HG03521 (cell line): ENCODE results near the gene APAF1.

Source experiments
- ATAC-seq: cut with Tn5 transposase; IDR thresholded peaks from one replicate; pipeline ENCODE4 v1.9.1; 2021; ENCODE audit warnings: mild to moderate bottlenecking, moderate library complexity; ENCODE audit not compliant: unreplicated experiment

Gene APAF1

DNA sequence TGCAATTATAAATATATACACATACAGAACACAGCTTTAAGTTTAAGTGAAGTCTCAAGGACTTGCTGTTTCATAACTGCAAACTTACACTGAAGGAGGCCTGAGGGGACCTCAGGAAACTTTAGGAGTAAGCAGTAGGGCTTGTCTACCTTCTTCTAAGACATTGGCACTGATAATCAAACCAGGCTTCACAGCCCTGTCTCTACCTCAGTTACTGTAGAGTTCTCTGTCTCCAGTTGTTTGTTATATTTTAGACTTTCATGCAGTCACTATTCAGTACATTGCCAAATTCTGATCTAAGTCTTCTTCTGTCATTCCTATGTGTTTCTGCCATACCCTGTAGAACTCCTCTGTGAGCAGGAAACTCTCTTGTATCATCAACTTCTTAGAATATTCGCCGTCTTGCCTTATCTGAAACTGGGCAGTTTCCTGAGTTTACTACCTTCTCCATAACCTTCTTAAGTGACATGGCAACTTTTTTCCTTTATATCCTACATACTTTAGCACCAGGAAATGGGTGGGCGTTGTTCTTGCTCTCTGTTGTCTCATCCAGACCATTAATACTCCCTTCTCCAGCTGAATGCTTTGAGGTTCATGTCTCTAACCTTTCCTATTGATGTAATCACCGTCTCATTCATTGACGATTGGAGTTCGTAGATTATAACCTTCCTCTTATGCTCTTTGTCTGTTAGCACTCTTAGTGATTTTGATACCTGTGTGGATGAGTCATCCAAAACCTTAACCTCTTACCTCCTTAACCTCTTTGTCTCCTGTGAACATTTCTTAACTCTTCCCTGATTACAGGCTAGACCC, 11.4 kb downstream of the APAF1 start:
- no peak for ATAC-seq

GRCh38 chr12:98660521-98660920, 15.4 kb downstream of the APAF1 start:
- ATAC-seq, result no peak

DNA sequence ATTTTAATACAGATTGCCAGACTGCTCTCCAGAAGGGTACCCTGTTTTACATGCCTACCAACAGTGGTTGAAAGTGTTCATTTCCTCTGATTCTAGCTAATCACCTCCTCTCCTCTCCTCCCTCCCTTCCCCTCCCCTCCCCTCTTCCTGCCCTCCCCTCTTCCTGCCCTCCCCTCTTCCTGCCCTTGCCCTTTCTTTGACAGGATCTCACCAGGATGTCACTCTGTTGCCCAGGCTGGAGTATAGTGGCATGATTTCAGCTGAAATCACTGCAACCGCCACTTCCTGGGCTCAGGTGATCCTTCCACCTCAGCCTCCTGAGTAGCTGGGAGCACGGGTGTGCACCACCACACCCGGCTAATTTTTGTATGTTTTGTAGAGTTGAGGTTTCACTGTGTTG, 24.7 kb downstream of the APAF1 start:
- ATAC-seq, result no peak

DNA sequence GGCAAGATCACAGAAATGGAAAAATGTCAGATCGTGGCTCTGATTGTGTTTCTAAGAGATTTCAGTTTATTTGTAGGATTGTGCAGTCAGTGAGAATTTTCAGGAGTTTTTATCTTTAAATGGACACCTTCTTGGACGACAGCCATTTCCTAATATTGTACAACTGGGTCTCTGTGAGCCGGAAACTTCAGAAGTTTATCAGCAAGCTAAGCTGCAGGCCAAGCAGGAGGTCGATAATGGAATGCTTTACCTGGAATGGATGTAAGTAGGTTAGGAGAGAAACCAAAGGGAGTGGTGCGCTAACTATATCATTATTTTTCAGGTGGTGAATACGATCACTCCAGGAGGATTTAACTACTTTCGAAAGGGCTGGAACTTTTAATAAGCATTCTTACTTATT, 26.4 kb downstream of the APAF1 start:
- ATAC-seq, result no peak

DNA sequence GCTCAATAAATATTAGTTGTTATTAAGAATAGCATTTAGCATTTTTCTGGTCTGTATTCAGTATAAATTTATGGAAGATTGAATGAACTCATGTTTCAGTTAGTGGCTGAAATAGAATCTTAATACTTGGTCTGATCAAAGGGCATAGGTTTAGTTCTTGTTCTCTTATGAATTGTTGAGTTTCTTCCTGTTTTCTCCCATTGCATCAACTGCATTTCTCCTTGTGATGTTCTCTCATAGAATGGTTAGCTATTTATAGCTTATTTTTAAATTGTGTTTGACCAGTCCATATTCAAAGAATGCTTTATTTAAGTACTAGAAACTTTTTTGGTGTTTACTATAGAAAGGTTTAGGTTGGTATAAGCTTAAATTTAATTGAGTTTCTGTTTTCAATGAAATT, 29.8 kb downstream of the APAF1 start:
- no peak for ATAC-seq

GRCh38 chr12:98678236-98678945, 33.3 kb downstream of the APAF1 start:
- ATAC-seq, result no peak

DNA sequence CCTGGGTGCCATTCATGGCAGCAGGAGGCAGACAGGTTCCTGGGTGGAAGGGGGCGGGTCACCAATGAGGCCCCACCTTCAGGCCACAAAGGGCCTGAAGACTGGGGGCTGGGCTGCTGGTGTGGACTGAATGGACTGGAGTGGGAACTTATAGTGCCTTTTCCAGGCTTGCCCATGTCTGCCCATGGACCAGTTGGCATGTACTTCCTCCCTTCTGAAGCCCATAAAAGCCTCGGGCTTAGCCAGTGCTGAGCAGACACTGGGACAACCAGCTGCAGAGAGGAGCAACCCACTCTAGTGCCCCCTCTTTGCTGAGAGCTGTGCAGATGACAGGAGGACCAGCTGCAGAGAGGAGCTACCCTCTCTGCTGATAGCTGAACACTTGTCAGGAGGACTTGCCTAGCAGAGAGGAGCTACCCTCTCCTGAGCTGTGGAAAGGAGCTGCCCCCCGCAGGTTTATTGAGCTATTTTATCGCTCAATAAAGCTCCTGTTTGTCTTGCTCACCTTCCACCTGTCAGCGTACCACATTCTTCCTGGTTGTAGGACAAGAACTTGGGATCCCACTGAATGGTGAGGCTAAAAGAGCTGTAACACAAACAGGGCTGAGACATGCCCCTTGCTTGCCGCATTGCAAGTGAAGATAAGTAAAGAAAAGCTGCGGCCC, 34.0 kb downstream of the APAF1 start:
- no peak for ATAC-seq

DNA sequence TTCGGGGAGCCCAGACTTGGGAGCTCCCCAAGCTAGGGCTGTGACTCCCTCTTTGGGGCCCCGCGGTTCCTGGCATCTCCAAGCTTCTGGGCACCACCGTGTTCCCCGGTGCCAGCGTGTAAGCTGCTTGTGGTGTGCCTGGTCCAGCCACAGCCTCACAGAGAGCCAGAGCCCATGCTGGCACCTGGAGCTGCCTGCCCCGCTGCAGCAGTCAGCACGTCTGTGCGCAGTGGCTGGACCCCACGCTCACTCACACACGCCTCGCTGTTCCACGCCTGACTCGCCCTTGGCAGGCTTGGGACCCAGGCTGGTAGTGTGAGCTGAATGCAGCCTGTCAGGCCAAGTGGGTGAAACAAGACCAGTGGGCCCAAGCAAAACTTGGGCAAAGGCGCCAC, 34.5 kb downstream of the APAF1 start:
- ATAC-seq, result no peak

GRCh38 chr12:98684199-98684598, 39.1 kb downstream of the APAF1 start:
- ATAC-seq, result no peak

GRCh38 chr12:98686603-98687002, 41.5 kb downstream of the APAF1 start:
- ATAC-seq, result no peak

DNA sequence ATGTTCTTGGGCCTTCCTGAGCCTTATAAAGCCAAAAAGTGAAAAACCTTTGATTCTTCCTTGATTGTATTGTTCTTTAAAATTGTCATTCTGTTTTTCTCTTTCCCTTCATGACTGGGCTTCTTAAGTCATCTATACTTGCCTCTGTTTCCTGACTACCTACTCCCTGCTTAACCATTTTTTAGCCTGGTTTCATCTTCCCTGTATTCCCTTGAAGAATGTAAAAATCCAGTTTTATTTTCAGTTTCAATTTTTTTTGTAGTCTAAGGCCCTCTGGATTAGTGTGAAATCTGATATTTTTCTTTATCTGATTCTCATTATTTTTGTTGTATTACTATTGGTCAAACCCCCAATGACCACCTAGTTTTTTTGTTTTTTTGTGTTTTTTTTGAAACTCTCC, 46.3 kb downstream of the APAF1 start:
- ATAC-seq, result no peak

- no peak for ATAC-seq
Measured at GRCh38 chr12:98696036-98696646, 51.1 kb downstream of the APAF1 start.

GRCh38 chr12:98697209-98697608, 52.1 kb downstream of the APAF1 start:
- ATAC-seq, result no peak

- ATAC-seq, result peak; percentile 84
Measured at GRCh38 chr12:98698603-98699463, 53.7 kb downstream of the APAF1 start.

DNA sequence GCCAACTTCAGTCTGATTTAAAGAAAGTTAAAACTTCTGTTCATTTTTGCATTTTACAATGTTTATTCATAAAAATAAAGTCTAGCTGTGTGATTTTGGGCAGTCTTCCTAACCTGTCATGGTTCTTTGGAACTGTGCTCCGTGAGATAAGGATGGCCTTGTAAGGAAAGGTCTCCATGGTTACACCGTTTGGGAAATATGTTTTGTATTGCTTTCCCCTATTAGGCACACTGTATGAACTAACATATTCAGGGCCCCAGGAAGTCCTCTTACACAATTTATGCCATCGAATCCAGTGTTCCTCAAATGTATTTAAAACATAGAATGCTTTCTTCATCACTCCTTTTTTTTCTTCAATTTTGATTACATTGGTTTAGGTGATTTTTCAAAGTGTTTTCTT, 54.5 kb downstream of the APAF1 start:
- no peak for ATAC-seq

DNA sequence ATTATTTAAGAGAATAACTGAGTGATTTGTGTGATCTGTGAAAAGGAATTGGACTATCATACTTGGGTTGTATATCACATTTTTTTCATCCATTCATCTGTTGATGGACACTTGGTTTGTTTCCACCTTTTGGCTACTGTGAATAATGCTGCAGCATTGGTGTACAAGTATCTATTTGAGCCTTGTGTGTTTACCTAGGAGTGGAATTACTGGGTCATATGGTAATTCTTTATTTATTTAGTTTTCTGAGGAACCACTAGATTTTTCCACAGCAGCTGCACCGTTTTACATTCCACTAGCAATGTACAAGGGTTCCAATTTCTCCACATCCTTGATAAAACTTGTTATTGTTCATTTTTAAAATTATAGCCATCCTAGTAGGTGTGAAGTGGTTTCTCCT, 56.1 kb downstream of the APAF1 start:
- no peak for ATAC-seq

- ATAC-seq, result no peak
Measured at GRCh38 chr12:98709022-98709421, 63.9 kb downstream of the APAF1 start.

GRCh38 chr12:98714426-98714825, 69.3 kb downstream of the APAF1 start:
- ATAC-seq, result no peak

DNA sequence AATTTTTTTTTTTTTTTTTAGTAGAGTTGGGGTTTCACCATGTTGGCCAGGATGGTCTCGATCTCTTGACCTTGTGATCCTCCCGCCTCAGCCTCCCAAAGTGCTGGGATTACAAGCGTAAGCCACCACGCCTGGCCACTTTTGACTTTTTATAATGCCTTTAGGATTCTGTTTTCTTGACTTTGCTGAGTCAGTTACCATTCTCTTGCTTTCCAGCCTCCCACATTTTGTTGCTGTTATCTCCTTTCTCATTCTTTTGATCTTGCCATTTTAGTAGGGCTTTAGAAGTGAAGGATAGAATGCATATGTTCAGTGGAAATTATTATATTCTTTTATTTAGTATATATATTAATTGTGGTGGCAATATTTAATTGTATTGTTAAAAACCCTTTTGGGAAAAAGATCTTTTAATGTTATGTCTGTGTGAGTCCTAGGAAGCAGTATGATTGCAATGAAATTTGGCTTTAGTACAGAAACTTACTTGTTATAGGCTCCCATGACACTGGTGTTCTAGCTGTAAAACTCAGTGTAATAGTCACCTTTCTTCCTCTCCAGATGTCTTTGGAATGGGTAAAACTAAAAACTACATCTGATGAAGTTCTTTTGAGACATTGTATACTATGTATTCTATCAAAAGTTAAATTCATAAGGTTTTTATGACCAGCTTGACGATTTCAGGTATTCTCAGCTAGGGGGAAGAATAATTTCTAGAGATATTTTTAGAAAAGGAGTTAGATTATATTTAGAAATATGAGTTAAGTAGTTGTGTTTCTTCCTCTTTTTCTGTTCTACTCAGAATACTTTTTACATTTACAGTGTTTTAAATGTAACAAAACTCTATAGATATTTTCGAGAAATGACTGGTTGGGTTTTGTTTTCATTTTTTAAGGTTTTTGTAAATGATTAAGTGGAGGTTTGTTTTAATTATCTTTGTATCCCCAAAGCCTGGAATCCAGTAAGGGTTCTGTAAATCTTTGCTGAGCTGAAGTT, 74.7 kb downstream of the APAF1 start:
- ATAC-seq, result no peak
